Measurements from ENCODE around the gene SH3RF1.
A peak's percentile ranks its signal among the peaks of the same experiment; 100 is the strongest.

SH3RF1 gene

GRCh38 chr4:169099771-169100180, 171.0 kb downstream of the SH3RF1 start:
- DNase-seq: no peak

GRCh38 chr4:169098969-169099690, 171.6 kb downstream of the SH3RF1 start:
- no peak for DNase-seq

GRCh38 chr4:169098532-169098931, 172.2 kb downstream of the SH3RF1 start:
- no peak for DNase-seq

- no peak for DNase-seq
Measured at GRCh38 chr4:169098054-169098497, 172.7 kb downstream of the SH3RF1 start.

GRCh38 chr4:169096221-169096620, 174.5 kb downstream of the SH3RF1 start:
- DNase-seq: no peak

- no peak for DNase-seq
Measured at GRCh38 chr4:169094656-169095231, 176.0 kb downstream of the SH3RF1 start.

GRCh38 chr4:169092889-169093522, 177.8 kb downstream of the SH3RF1 start:
- DNase-seq: no peak

GRCh38 chr4:169090484-169091215, 180.1 kb downstream of the SH3RF1 start:
- DNase-seq: no peak

GRCh38 chr4:169089004-169089403, 181.8 kb downstream of the SH3RF1 start:
- no peak for DNase-seq

- DNase-seq: no peak
Measured at GRCh38 chr4:169084954-169085353, 185.8 kb downstream of the SH3RF1 start.

GRCh38 chr4:169080981-169081380, 189.8 kb downstream of the SH3RF1 start:
- no peak for DNase-seq

- DNase-seq: no peak
Measured at GRCh38 chr4:169079942-169080827, 190.6 kb downstream of the SH3RF1 start.

- DNase-seq: no peak
Measured at GRCh38 chr4:169074117-169074516, 196.6 kb downstream of the SH3RF1 start.

- DNase-seq: no peak
Measured at GRCh38 chr4:169071747-169072146, 199.0 kb downstream of the SH3RF1 start.

GRCh38 chr4:169070895-169071218, 199.9 kb downstream of the SH3RF1 start:
- DNase-seq: peak; percentile 45 to 78

GRCh38 chr4:169070071-169070894, 200.5 kb downstream of the SH3RF1 start:
- peak; percentile 2 to 20 for DNase-seq

- no peak for DNase-seq
Measured at GRCh38 chr4:169068423-169068822, 202.3 kb downstream of the SH3RF1 start.

- DNase-seq: no peak
Measured at GRCh38 chr4:169066934-169067333, 203.8 kb downstream of the SH3RF1 start.

- DNase-seq: no peak
Measured at GRCh38 chr4:169064296-169064695, 206.5 kb downstream of the SH3RF1 start.

GRCh38 chr4:169063441-169063840, 207.3 kb downstream of the SH3RF1 start:
- no peak for DNase-seq

- DNase-seq: no peak
Measured at GRCh38 chr4:169062897-169063244, 207.9 kb downstream of the SH3RF1 start.

GRCh38 chr4:169061386-169061785, 209.4 kb downstream of the SH3RF1 start:
- no peak for DNase-seq

Measured in SHP77 (cell line).